ENCODE results near the gene GASK1A. TPM values are rescaled to one million over a fixed set of nuclear protein-coding genes. Genes with fewer than 3 reads are reported as not detected.

The GASK1A gene
- total and polyA plus RNA-seq, 2 experiments from 2014 or later: 2.6 to 11.1 TPM

DNA sequence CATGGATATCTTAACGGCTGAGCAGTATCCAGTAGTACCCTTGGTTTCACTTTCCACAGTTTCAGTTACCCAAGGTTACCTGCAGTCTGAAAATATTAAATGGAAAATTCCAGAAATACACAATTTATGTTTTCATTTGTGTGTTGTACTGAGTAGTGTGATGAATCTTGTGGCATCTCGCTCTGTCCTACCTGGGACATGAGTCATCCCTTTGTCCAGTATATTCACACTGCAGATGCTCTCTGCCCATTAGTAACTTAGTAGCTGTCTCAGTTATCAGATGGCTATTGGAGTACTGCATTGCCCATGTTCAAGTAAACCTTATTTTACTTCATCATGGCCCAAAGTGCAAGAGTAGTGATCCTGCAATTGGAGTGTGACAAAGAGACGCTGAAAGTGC lies 26.1 kb downstream of the GASK1A start:
- H3K4me3 Mint-ChIP-seq: no peak overlapping the region
- Histone ChIP-seq H3K4me1 (ENCODE audit: insufficient read depth) (peaks cover 7% of the 10 kb centered on the region; the same call in 1 of the 2 replicates), H4K20me1 (replicated peaks; ENCODE audit: insufficient read depth) (no peaks in the 10 kb centered on the region; the same call in 1 of the 2 replicates), H2AFZ (no peak overlapping the region), H3K4me3 (no peak overlapping the region), H3K27me3 (ENCODE audit: insufficient read depth) (no peaks in the 10 kb centered on the region), H3F3A (replicated peaks; ENCODE audit: low read depth) (no peaks in the 10 kb centered on the region), H3K27ac (ENCODE audit: low read depth) (no peak overlapping the region), H3K9me2 (ENCODE audit: insufficient read depth) (peaks cover 5% of the 10 kb centered on the region; the same call in 1 of the 2 replicates), H3K4me2 (no peak overlapping the region), H3K36me3 (ENCODE audit: insufficient read depth) (no peaks in the 10 kb centered on the region), H3K79me2 (replicated peaks; ENCODE audit: insufficient read depth) (no peaks in the 10 kb centered on the region)
- H3K4me1 Mint-ChIP-seq: peaks cover 18% of the 10 kb centered on the region
- H3K27ac Mint-ChIP-seq: no peak overlapping the region
- TF ChIP-seq, protein P1, sequence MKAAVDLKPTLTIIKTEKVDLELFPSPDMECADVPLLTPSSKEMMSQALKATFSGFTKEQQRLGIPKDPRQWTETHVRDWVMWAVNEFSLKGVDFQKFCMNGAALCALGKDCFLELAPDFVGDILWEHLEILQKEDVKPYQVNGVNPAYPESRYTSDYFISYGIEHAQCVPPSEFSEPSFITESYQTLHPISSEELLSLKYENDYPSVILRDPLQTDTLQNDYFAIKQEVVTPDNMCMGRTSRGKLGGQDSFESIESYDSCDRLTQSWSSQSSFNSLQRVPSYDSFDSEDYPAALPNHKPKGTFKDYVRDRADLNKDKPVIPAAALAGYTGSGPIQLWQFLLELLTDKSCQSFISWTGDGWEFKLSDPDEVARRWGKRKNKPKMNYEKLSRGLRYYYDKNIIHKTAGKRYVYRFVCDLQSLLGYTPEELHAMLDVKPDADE (IDR thresholded peaks at IDR 0.05): no peak
- TF ChIP-seq ZNF331 (CRISPR knock-in tag; IDR thresholded peaks at IDR 0.05; ENCODE audit: low read depth): no peak
- TF ChIP-seq, protein P2, sequence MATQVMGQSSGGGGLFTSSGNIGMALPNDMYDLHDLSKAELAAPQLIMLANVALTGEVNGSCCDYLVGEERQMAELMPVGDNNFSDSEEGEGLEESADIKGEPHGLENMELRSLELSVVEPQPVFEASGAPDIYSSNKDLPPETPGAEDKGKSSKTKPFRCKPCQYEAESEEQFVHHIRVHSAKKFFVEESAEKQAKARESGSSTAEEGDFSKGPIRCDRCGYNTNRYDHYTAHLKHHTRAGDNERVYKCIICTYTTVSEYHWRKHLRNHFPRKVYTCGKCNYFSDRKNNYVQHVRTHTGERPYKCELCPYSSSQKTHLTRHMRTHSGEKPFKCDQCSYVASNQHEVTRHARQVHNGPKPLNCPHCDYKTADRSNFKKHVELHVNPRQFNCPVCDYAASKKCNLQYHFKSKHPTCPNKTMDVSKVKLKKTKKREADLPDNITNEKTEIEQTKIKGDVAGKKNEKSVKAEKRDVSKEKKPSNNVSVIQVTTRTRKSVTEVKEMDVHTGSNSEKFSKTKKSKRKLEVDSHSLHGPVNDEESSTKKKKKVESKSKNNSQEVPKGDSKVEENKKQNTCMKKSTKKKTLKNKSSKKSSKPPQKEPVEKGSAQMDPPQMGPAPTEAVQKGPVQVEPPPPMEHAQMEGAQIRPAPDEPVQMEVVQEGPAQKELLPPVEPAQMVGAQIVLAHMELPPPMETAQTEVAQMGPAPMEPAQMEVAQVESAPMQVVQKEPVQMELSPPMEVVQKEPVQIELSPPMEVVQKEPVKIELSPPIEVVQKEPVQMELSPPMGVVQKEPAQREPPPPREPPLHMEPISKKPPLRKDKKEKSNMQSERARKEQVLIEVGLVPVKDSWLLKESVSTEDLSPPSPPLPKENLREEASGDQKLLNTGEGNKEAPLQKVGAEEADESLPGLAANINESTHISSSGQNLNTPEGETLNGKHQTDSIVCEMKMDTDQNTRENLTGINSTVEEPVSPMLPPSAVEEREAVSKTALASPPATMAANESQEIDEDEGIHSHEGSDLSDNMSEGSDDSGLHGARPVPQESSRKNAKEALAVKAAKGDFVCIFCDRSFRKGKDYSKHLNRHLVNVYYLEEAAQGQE (IDR thresholded peaks at IDR 0.05; ENCODE audit: unreplicated experiment): no peak
- TF ChIP-seq NANOG (IDR thresholded peaks at IDR 0.05; ENCODE audit: borderline replicate concordance): no peak
- TF ChIP-seq JUNB (IDR thresholded peaks at IDR 0.05; ENCODE audit: unreplicated experiment): no peak
- TF ChIP-seq, protein P3, sequence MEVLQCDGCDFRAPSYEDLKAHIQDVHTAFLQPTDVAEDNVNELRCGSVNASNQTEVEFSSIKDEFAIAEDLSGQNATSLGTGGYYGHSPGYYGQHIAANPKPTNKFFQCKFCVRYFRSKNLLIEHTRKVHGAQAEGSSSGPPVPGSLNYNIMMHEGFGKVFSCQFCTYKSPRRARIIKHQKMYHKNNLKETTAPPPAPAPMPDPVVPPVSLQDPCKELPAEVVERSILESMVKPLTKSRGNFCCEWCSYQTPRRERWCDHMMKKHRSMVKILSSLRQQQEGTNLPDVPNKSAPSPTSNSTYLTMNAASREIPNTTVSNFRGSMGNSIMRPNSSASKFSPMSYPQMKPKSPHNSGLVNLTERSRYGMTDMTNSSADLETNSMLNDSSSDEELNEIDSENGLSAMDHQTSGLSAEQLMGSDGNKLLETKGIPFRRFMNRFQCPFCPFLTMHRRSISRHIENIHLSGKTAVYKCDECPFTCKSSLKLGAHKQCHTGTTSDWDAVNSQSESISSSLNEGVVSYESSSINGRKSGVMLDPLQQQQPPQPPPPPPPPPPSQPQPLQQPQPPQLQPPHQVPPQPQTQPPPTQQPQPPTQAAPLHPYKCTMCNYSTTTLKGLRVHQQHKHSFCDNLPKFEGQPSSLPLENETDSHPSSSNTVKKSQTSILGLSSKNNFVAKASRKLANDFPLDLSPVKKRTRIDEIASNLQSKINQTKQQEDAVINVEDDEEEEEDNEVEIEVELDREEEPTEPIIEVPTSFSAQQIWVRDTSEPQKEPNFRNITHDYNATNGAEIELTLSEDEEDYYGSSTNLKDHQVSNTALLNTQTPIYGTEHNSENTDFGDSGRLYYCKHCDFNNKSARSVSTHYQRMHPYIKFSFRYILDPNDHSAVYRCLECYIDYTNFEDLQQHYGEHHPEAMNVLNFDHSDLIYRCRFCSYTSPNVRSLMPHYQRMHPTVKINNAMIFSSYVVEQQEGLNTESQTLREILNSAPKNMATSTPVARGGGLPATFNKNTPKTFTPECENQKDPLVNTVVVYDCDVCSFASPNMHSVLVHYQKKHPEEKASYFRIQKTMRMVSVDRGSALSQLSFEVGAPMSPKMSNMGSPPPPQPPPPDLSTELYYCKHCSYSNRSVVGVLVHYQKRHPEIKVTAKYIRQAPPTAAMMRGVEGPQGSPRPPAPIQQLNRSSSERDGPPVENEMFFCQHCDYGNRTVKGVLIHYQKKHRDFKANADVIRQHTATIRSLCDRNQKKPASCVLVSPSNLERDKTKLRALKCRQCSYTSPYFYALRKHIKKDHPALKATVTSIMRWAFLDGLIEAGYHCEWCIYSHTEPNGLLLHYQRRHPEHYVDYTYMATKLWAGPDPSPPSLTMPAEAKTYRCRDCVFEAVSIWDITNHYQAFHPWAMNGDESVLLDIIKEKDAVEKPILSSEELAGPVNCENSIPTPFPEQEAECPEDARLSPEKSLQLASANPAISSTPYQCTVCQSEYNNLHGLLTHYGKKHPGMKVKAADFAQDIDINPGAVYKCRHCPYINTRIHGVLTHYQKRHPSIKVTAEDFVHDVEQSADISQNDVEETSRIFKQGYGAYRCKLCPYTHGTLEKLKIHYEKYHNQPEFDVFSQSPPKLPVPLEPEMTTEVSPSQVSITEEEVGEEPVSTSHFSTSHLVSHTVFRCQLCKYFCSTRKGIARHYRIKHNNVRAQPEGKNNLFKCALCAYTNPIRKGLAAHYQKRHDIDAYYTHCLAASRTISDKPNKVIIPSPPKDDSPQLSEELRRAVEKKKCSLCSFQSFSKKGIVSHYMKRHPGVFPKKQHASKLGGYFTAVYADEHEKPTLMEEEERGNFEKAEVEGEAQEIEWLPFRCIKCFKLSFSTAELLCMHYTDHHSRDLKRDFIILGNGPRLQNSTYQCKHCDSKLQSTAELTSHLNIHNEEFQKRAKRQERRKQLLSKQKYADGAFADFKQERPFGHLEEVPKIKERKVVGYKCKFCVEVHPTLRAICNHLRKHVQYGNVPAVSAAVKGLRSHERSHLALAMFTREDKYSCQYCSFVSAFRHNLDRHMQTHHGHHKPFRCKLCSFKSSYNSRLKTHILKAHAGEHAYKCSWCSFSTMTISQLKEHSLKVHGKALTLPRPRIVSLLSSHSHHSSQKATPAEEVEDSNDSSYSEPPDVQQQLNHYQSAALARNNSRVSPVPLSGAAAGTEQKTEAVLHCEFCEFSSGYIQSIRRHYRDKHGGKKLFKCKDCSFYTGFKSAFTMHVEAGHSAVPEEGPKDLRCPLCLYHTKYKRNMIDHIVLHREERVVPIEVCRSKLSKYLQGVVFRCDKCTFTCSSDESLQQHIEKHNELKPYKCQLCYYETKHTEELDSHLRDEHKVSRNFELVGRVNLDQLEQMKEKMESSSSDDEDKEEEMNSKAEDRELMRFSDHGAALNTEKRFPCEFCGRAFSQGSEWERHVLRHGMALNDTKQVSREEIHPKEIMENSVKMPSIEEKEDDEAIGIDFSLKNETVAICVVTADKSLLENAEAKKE (CRISPR knock-in tag; IDR thresholded peaks at IDR 0.05): no peak
- TF ChIP-seq EZH2 (IDR thresholded peaks at IDR 0.05; ENCODE audit: low read depth, unreplicated experiment): no peak
- TF ChIP-seq EZH2phosphoT487 (IDR thresholded peaks at IDR 0.05; ENCODE audit: unreplicated experiment): no peak
- TF ChIP-seq STAT1 (IDR thresholded peaks at IDR 0.05; ENCODE audit: unreplicated experiment): no peak
- TF ChIP-seq POLR2AphosphoS5 (IDR thresholded peaks at IDR 0.05; ENCODE audit: low read depth): no peak
- TF ChIP-seq, protein P4, sequence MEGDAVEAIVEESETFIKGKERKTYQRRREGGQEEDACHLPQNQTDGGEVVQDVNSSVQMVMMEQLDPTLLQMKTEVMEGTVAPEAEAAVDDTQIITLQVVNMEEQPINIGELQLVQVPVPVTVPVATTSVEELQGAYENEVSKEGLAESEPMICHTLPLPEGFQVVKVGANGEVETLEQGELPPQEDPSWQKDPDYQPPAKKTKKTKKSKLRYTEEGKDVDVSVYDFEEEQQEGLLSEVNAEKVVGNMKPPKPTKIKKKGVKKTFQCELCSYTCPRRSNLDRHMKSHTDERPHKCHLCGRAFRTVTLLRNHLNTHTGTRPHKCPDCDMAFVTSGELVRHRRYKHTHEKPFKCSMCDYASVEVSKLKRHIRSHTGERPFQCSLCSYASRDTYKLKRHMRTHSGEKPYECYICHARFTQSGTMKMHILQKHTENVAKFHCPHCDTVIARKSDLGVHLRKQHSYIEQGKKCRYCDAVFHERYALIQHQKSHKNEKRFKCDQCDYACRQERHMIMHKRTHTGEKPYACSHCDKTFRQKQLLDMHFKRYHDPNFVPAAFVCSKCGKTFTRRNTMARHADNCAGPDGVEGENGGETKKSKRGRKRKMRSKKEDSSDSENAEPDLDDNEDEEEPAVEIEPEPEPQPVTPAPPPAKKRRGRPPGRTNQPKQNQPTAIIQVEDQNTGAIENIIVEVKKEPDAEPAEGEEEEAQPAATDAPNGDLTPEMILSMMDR (conservative IDR thresholded peaks at IDR 0.05; ENCODE audit: low read depth in 2 of 2): no peak
- TF ChIP-seq ZNF114 (CRISPR knock-in tag; IDR thresholded peaks at IDR 0.05): no peak
- no peak for TF ChIP-seq CREB1 (CRISPR knock-in tag; IDR thresholded peaks at IDR 0.05; ENCODE audit: low read depth)
- DNase-seq (ENCODE audit: low spot score) (no peak), ATAC-seq (no peak)
- no peaks in the 10 kb centered on the region for H3K9me3 Mint-ChIP-seq
- H3K36me3 Mint-ChIP-seq (ENCODE audit: low read depth): no peaks in the 10 kb centered on the region
- no peaks in the 10 kb centered on the region for H3K27me3 Mint-ChIP-seq (ENCODE audit: insufficient read depth, low read depth, poor library complexity)

Data from GM23338 (cell line).